ENCODE measurements around the gene LIPF.

The LIPF gene

GRCh38 chr10:88725798-88726197, 61.6 kb downstream of the LIPF start:
- H3K4me3 ChIP-seq (ENCODE audit: low read length), result no peak overlapping the region
- no peak for TF ChIP-seq CTCF (conservative IDR thresholded peaks at IDR 0.05; ENCODE audit: low read depth, low read length)
- DNase-seq (ENCODE audit: low read depth), result no peak

DNA sequence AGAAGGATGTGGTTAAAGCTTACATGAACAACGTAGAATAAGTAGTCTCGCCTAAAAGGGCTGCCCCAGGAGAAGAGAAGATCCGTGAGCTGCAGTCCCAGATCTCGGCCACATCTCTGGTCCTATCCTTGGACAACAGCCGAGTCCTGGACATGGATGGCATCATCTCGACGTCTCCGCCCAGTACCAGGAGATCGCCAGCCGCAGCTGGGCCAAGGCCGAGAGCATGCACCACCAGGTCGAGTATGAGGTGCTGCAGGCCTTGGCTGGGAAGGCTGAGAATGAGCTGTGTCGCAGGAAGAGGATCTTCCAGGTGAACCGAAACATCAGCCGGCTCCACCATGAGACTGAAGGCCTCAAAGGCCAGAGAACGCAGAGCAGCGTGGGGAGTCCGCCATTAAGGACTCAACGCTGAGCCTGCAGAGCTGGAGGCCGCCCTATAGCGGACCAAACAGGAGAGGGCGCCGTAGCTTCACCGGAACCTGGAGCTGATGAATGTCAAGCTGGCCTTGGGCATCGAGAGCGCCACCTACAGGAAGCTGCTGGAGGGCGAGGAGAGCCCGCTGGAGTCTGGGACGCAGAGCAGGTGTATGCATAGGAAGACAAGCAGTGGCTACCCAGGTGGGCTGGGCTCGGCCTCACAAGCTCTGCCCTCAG, 64.0 kb downstream of the LIPF start:
- no peak for DNase-seq (ENCODE audit: low read depth)
- H3K4me3 ChIP-seq (ENCODE audit: low read length), result no peak overlapping the region
- TF ChIP-seq CTCF (conservative IDR thresholded peaks at IDR 0.05; ENCODE audit: low read depth, low read length), result peak; percentile 33

Data from retinal pigment epithelial cell (primary cell).